Measurements from ENCODE around the gene THPO.

- TF ChIP-seq CTCF (IDR thresholded peaks at IDR 0.05 in 8 of 11, conservative IDR thresholded peaks at IDR 0.05 in 3 of 11) (no peak), POLR2A (IDR thresholded peaks at IDR 0.05) (no peak)
Measured at GRCh38 chr3:184377374-184377773, 633 bp downstream of the THPO start.
